GM18867 (cell line): ENCODE results near the gene TANC1.

ENCODE experiments used
- ATAC-seq: cut with Tn5 transposase; IDR thresholded peaks from one replicate; pipeline ENCODE4 v1.9.1; 2021; ENCODE audit warnings: mild to moderate bottlenecking, moderate library complexity; ENCODE audit not compliant: unreplicated experiment

Gene TANC1

GRCh38 chr2:159243529-159243928, 275.1 kb downstream of the TANC1 start:
- no peak for ATAC-seq

GRCh38 chr2:159246325-159246988, 278.0 kb downstream of the TANC1 start:
- ATAC-seq, result no peak

DNA sequence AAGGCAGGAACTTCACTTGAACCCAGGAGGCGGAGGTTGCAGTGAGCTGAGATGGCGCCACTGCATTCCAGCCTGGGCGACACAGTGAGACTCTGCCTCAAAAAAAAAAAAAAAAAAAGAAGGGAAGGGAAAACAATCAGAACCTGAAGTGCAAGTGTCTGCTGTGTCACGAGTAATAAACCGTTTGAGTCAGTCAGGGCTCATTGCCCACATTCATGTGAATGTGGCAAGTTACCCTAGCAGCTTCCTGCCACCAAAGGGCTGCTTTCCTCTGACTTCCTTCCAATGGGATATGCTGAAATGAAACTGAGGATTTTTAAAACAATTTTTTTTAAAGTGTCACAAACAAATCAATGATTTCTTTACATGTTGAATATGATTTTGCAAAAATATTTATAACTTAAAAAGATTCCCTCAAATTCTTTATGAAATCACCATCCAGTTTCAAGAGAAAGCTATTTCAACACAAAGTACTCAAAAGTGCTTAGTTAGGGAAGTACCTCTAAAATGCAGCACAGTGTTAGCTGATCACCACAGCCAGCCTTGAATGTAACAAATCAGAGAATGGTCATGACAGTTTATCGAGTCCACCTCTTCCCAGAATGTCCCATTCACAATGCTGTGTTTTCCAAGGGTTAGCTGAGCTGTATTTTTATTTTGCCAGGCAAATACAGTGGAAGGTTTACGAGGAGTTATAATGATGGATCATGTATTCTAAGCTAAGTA, 281.7 kb downstream of the TANC1 start:
- no peak for ATAC-seq

DNA sequence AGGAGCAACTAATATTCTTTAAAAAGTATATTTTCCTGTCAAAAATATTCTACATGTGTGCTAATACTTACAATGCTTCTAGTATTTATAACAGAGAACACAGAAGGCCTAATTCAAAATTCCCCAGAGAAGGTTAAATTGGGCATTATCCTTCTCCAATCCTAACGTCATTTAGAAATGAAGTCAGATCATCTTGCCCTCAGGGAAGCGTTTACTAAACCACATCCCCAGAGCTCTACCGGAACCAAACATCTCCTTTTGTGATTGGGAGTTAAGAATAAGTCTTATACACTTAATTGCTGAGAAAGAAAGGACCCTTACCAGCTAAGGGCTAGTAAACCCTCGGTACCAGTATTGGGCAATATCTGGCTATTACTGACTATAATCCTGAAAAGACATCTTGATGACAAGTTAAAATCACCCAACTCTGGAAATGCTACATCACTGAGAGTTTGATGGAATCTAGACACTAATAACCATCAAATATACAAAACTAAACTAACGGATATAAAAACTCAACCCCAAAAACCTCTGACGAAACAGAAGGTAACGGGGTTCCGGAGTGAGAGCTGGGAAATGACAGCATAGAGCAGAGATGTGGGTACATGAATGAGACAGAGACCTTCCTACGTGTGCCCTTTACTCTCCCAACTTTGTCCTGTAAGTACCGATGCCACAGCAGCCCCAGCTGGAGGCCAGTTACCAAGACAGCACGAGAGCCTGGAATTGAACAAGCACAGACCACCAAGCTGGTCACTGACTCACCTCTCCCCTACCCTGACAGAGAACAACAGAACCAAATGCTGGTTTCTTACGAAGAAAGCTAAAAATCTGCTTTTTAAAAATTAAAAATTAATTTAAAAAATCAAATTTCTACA, 283.1 kb downstream of the TANC1 start:
- ATAC-seq, result no peak

DNA sequence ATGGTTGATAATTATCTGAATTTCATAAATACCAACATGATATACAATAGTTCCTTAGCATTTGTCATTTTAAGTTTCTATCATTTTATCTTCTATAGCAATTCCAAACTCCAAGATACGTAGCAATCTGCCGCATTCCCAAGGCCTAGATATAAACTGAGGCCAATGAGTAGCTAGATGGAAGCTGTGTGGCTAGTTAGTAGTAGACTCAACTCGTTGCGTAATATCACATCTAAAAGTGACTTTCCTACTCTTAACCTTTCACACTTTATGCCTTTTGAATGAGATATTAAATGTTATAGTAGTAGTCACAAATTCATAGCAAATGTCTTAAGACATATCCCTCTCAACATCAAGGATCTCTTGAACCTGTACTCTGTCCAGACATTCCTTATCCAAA, 284.5 kb downstream of the TANC1 start:
- ATAC-seq, result no peak

GRCh38 chr2:159256159-159256558, 287.7 kb downstream of the TANC1 start:
- no peak for ATAC-seq

- ATAC-seq, result no peak
These were observed 293.8 kb downstream of the TANC1 start for GRCh38 chr2:159262226-159262625.

- ATAC-seq, result no peak
These were observed 294.5 kb downstream of the TANC1 start for GRCh38 chr2:159262904-159263303.

DNA sequence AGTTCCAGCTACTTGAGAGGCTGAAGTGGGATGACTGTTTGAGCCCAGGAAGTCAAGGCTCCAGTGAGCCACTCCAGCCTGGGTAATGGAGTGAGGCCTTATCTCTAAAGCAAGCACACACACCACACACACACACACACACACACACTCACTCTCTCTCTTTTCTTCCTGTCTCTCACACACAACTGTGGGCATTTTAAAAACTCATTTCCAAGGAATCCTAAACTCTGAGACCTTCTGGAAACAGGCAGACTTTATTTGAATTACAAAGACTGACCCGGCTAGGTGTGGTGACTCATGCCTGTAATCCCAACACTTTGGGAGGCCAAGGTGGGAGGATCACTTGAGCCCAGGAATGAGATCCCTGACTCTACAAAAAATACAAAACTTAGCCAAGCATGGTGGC, 296.7 kb downstream of the TANC1 start:
- ATAC-seq, result no peak

- peak; percentile 60 for ATAC-seq
These were observed 298.1 kb downstream of the TANC1 start for GRCh38 chr2:159266554-159266953.

DNA sequence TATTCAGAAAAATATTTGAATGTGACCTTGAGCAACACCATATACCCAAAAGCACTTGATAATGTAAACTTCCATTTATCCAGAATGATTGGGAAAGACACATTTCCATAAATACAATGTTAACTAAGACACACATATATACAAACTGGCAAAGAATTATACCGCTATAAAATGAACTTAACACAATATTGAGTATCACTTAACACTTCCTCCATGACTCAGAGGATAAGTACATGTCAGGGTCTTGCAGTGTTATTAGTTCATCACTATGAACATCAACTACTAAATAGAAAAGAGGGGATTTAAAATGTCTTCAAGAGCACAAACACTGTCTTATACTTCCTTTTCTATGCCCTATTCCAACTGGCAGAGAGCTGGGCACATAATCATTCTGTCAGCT, 299.5 kb downstream of the TANC1 start:
- no peak for ATAC-seq

DNA sequence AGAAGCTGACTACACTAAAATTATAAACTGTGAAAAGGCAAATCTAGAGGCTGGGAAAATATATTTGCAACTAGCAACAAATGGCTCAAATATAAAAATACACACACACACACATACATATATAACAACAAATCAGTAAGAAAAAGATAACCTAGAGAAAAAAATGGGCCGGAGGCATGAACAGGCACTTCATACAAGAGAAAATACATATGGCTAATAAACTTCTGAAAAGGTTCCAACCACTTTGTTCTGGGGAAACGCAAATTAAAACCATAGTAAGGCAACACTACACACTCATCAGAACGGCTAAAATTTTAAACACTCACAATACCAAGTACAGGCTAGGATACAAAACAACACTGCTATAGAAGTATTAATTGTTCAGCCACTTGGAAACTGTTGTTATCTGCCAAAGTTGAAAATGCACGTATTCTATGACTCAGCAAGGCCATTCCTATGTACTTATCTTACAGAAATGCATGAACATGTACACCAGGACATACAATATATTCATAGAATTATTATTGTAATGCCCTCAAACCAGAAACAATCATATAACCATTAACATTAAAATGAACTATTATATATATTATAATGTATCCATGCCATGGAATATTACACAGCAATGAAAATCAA, 302.4 kb downstream of the TANC1 start:
- ATAC-seq, result no peak

DNA sequence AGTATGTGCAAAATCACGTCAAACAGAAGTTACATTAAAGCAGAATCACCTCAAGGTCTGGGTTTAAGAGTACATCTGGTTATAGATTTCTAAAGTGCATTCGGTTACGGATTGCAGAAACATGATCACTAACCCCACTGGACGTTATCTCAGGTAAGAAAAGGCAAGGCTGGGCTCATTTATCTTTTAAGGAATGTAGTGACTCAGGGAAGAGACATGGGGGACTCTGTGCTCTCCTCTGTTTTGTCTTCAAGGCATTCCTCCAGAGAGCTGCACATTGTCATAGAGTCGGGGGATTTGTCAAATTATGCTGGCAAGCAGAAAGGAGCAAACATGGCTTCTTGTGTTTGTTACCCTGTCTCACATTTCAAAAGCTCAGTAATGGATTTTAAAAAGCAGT, 303.7 kb downstream of the TANC1 start:
- no peak for ATAC-seq

DNA sequence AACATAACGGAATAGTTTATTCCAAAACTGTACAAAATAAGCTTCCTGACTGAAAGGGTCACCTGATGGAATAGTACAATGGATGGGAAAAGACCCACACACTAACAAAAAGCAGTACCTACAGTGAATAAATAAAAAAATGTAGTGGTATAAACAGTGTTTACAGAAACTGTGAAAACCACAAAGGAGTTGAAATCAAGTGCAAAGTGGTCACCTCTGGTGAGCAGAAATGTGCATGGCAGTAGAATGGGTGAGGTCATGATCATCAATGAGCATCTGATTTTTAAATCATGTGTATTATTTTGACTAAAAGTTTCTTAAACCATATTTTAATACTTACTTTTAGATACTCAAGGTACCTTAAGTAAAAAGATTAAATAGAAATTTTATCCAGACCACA, 306.7 kb downstream of the TANC1 start:
- ATAC-seq, result peak; percentile 63

DNA sequence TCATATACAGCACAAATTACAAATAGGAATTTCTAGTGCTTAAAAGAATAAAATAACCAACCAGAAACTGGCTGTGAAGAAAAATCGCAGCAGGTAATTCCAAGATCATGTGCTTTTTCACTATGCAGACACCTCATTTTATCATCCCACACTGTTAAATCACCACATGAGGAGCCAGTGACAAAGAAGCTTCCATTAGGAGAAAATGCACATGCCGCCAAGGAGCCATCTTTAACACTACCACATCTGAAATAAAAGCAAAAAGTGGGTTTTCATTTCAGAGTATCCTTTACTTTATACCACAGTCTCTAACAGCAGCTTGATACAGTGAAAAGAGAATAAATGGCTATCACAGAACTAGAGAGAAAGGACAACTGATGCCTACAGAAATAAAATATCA, 311.3 kb downstream of the TANC1 start:
- ATAC-seq, result no peak

- ATAC-seq, result no peak
These were observed 312.6 kb downstream of the TANC1 start for GRCh38 chr2:159281002-159281401.
